ENCODE data around the gene ZNF862. TPM values are rescaled to one million over a fixed set of nuclear protein-coding genes. Genes with fewer than 3 reads are reported as not detected.

ZNF862 gene
- total RNA-seq, 1 experiment from 2014 or later: 3.6 TPM

DNA sequence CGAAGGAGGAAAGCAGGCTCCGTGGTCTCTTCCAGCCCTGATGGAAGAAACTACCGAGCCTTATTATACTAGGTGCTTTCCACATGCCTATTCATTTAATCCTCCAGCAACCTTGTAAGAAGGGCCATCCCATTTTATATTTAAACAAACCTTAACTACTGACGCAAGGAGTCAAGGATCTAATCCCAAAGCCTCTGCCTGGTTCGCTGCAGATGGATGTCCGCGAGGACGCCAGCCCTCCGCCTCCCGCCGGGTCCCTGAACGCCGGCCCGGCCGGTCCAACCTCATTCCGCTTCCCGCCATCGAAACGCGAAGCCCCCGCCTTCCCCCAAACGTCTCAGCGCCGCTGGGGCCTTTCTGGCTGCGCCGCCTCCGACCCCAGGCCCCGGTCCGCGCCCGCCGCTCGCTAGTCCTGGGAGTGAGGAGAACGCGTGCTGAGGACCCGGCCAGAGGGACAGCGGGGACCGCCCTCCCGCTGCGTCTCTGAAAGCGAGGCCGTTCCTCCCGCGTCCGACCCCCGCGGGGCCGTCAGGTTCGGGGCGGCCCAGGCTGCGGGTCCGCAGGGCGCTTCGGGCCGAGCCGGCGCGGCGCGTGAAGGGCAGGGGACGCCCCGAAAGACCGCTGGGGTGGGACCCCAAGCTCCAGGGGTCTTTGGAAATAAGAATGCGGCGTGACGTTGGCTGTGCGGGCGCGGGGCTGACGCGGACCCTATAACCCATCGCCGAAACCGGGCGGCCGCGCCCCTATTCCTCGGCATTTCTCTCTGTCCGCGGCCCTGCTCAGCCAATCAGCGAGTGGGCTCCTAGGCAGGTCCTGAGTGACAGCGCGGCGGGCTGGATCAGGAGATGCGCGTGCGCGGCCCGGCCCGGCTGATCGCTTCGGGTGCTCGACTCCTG is 35.1 kb downstream of the ZNF862 start, which contains the start of gene ATP6V0E2 (continued):
- TF ChIP-seq, protein P1, sequence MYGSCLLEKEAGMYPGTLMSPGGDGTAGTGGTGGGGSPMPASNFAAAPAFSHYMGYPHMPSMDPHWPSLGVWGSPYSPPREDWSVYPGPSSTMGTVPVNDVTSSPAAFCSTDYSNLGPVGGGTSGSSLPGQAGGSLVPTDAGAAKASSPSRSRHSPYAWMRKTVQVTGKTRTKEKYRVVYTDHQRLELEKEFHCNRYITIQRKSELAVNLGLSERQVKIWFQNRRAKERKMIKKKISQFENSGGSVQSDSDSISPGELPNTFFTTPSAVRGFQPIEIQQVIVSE (CRISPR knock-in tag; IDR thresholded peaks at IDR 0.05; ENCODE audit: borderline replicate concordance): no peak
- TF ChIP-seq CREM (CRISPR knock-in tag; IDR thresholded peaks at IDR 0.05): 0 out of 2 replicates have a peak, but pooled peaks have one; percentile 39
- TF ChIP-seq NR1H2 (CRISPR knock-in tag; IDR thresholded peaks at IDR 0.05): no peak
- peak; percentile 62; the same call in 1 of the 2 replicates for TF ChIP-seq ESRRA (CRISPR knock-in tag; IDR thresholded peaks at IDR 0.05; ENCODE audit: borderline replicate concordance)
- TF ChIP-seq ZNF423 (CRISPR knock-in tag; IDR thresholded peaks at IDR 0.05): peak; percentile 88
- TF ChIP-seq TCF7 (CRISPR knock-in tag; IDR thresholded peaks at IDR 0.05; ENCODE audit: low read depth): no peak
- TF ChIP-seq SMAD3 (CRISPR knock-in tag; IDR thresholded peaks at IDR 0.05; ENCODE audit: borderline replicate concordance): peak; percentile 66; the same call in 1 of the 2 replicates
- 0 out of 2 replicates have a peak, but pooled peaks have one; percentile 71 for TF ChIP-seq KAT7 (CRISPR knock-in tag; IDR thresholded peaks at IDR 0.05; ENCODE audit: borderline replicate concordance)
- no peak for TF ChIP-seq ZNF671 (CRISPR knock-in tag; IDR thresholded peaks at IDR 0.05)
- TF ChIP-seq ZNF219 (CRISPR knock-in tag; IDR thresholded peaks at IDR 0.05; ENCODE audit: borderline replicate concordance): 0 out of 2 replicates have a peak, but pooled peaks have one; percentile 67
- TF ChIP-seq OVOL2 (CRISPR knock-in tag; IDR thresholded peaks at IDR 0.05; ENCODE audit: borderline replicate concordance): no peak

DNA sequence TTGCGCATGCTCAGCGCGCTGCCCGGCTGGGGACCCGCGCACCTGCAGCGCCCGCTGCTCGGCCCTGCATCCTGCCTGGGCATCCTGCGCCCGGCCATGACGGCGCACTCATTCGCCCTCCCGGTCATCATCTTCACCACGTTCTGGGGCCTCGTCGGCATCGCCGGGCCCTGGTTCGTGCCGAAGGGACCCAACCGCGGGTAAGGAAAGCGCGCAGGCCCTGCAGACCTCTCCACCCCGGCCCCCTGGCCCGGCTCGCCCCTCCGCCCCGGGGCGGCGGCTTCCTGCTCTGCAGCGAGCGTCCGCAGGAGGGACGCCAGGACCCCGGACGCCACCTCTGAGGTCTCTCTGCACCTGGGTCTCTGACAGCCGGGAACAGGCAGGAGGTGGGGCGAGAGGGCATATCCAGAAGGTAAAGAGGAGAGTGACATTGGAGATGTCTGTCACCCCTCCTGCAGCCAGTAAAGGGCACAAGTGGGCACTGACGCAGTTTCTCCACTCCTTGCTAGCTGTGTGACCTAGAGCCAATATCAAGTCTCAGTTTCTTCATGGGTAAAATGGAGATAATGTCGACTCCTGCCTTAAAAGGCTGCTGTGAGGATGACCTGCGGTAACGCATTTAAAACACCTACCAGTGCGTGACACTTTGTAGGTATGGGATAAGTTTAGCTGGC is 35.9 kb downstream of the ZNF862 start:
- DNase-seq (ENCODE audit: low spot score) (no peak), ATAC-seq (no peak)
- no peak overlapping the region for H3K27ac Mint-ChIP-seq
- H3K36me3 Mint-ChIP-seq: no peaks in the 10 kb centered on the region
- peaks cover 26% of the 10 kb centered on the region for H3K27me3 Mint-ChIP-seq (ENCODE audit: low read depth)
- ChIA-PET POLR2A (no interaction called here), CTCF (interaction anchor here (1.0 to 1.6 kb wide), 3 partner anchors 9 to 13 kb away, joined by 3 to 6 read pairs (median 4); no protein-coding TSS in a partner anchor)
- no peaks in the 10 kb centered on the region for H3K9me3 Mint-ChIP-seq
- H3K4me3 Mint-ChIP-seq: peak overlapping the region; percentile 68
- H3K4me1 Mint-ChIP-seq: peaks cover 16% of the 10 kb centered on the region
- TF ChIP-seq NR1H2 (CRISPR knock-in tag; IDR thresholded peaks at IDR 0.05): no peak
- no peak for TF ChIP-seq JAZF1 (CRISPR knock-in tag; IDR thresholded peaks at IDR 0.05)
- TF ChIP-seq KAT7 (CRISPR knock-in tag; IDR thresholded peaks at IDR 0.05; ENCODE audit: borderline replicate concordance): no peak
- no peak for TF ChIP-seq SP1 (CRISPR knock-in tag; conservative IDR thresholded peaks at IDR 0.05)
- TF ChIP-seq TCF7 (CRISPR knock-in tag; IDR thresholded peaks at IDR 0.05; ENCODE audit: low read depth): no peak
- TF ChIP-seq ZNF671 (CRISPR knock-in tag; IDR thresholded peaks at IDR 0.05): no peak
- TF ChIP-seq SMAD3 (CRISPR knock-in tag; IDR thresholded peaks at IDR 0.05; ENCODE audit: borderline replicate concordance): no peak
- TF ChIP-seq, protein P2, sequence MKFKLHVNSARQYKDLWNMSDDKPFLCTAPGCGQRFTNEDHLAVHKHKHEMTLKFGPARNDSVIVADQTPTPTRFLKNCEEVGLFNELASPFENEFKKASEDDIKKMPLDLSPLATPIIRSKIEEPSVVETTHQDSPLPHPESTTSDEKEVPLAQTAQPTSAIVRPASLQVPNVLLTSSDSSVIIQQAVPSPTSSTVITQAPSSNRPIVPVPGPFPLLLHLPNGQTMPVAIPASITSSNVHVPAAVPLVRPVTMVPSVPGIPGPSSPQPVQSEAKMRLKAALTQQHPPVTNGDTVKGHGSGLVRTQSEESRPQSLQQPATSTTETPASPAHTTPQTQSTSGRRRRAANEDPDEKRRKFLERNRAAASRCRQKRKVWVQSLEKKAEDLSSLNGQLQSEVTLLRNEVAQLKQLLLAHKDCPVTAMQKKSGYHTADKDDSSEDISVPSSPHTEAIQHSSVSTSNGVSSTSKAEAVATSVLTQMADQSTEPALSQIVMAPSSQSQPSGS (CRISPR knock-in tag; IDR thresholded peaks at IDR 0.05; ENCODE audit: borderline replicate concordance, low read depth): no peak
- TF ChIP-seq FOXP1 (CRISPR knock-in tag; IDR thresholded peaks at IDR 0.05; ENCODE audit: borderline replicate concordance): no peak
- TF ChIP-seq GTF2I (CRISPR knock-in tag; conservative IDR thresholded peaks at IDR 0.05): no peak
- TF ChIP-seq TP53 (CRISPR knock-in tag; IDR thresholded peaks at IDR 0.05): no peak
- no peak for TF ChIP-seq ZNF138 (CRISPR knock-in tag; conservative IDR thresholded peaks at IDR 0.05)
- TF ChIP-seq, protein P3, sequence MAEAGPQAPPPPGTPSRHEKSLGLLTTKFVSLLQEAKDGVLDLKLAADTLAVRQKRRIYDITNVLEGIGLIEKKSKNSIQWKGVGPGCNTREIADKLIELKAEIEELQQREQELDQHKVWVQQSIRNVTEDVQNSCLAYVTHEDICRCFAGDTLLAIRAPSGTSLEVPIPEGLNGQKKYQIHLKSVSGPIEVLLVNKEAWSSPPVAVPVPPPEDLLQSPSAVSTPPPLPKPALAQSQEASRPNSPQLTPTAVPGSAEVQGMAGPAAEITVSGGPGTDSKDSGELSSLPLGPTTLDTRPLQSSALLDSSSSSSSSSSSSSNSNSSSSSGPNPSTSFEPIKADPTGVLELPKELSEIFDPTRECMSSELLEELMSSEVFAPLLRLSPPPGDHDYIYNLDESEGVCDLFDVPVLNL (CRISPR knock-in tag; IDR thresholded peaks at IDR 0.05; ENCODE audit: borderline replicate concordance, low read depth): no peak
- TF ChIP-seq NFE2L1 (CRISPR knock-in tag; IDR thresholded peaks at IDR 0.05): no peak
- TF ChIP-seq MXD4 (CRISPR knock-in tag; IDR thresholded peaks at IDR 0.05; ENCODE audit: borderline replicate concordance): no peak
- no peak for TF ChIP-seq NR2C2 (CRISPR knock-in tag; IDR thresholded peaks at IDR 0.05)
- no peak for TF ChIP-seq FOXK1 (CRISPR knock-in tag; IDR thresholded peaks at IDR 0.05)
- no peak for TF ChIP-seq ZBTB21 (CRISPR knock-in tag; IDR thresholded peaks at IDR 0.05; ENCODE audit: borderline replicate concordance)
- TF ChIP-seq, protein P4, sequence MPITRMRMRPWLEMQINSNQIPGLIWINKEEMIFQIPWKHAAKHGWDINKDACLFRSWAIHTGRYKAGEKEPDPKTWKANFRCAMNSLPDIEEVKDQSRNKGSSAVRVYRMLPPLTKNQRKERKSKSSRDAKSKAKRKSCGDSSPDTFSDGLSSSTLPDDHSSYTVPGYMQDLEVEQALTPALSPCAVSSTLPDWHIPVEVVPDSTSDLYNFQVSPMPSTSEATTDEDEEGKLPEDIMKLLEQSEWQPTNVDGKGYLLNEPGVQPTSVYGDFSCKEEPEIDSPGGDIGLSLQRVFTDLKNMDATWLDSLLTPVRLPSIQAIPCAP (CRISPR knock-in tag; IDR thresholded peaks at IDR 0.05): no peak
- TF ChIP-seq, protein P5, sequence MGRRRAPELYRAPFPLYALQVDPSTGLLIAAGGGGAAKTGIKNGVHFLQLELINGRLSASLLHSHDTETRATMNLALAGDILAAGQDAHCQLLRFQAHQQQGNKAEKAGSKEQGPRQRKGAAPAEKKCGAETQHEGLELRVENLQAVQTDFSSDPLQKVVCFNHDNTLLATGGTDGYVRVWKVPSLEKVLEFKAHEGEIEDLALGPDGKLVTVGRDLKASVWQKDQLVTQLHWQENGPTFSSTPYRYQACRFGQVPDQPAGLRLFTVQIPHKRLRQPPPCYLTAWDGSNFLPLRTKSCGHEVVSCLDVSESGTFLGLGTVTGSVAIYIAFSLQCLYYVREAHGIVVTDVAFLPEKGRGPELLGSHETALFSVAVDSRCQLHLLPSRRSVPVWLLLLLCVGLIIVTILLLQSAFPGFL (CRISPR knock-in tag; IDR thresholded peaks at IDR 0.05; ENCODE audit: borderline replicate concordance): no peak
- no peak for TF ChIP-seq EMX1 (CRISPR knock-in tag; IDR thresholded peaks at IDR 0.05)
